Caco-2 (cell line): Measurements from ENCODE around the gene PXT1. TPM values are rescaled to one million over a fixed set of nuclear protein-coding genes. Genes with fewer than 3 reads are reported as not detected.
"Not testable (repeated sequence)": the region's sequence is repeated elsewhere in the genome, so short reads cannot be mapped to it uniquely, and the experiment has no call there.

Experiments
- BruUV-seq: library from RNA; stranded (reverse); fragments of 400-500 nt; replicated peaks from 2 replicates; lab custom pipeline; 2021; lab: Mats Ljungman, UMichigan
- CTCF ChIA-PET: fragments of 300-600 bp; sonication (Branson Sonifier 250); formaldehyde crosslinking; loops from one replicate; lab custom pipeline; 2022; ENCODE audit warnings: antibody characterized with exemption; lab: Charles Lee
- POLR2A ChIA-PET: fragments of 300-600 bp; sonication (Branson Sonifier 250); formaldehyde crosslinking; loops from one replicate; lab custom pipeline; 2022; ENCODE audit warnings: antibody characterized with exemption; lab: Charles Lee
- DNase-seq, 2 experiments: peaks; one replicate each; pipeline versions ENCODE4 v3.0.0 to v3.0.0-alpha.2; 2020 to 2022
- H3K27me3 ChIP-seq: replicated peaks from 2 replicates; pipeline ENCODE4 v1.6.0; 2011; ENCODE audit warnings: low read length; ENCODE audit not compliant: control insufficient read depth, insufficient read depth
- H3K36me3 ChIP-seq: 2 replicates; pipeline ENCODE4 v1.5.1; 2011; ENCODE audit warnings: low read length; ENCODE audit not compliant: control insufficient read depth, insufficient read depth
- H3K4me1 ChIP-seq: fragments of 250-450 bp; sonication (Bioruptor Pico); 2 replicates; pipeline ENCODE4 v1.5.1; 2020; ENCODE audit warnings: mild to moderate bottlenecking
- H3K4me3 ChIP-seq: 2 replicates; pipeline ENCODE4 v1.5.1; 2011; ENCODE audit warnings: low read depth, mild to moderate bottlenecking, control low read depth, low read length
- H3K9me3 ChIP-seq: fragments of 250-450 bp; sonication (Bioruptor Pico); 2 replicates; pipeline ENCODE4 v1.5.1; 2020; ENCODE audit warnings: mild to moderate bottlenecking, moderate library complexity
- H3K27ac Mint-ChIP-seq: one replicate; pipeline ENCODE4 v1.8.0; 2022; ENCODE audit warnings: mixed read lengths; ENCODE audit not compliant: unreplicated experiment
- H3K27me3 Mint-ChIP-seq: one replicate; pipeline ENCODE4 v1.8.0; 2022; ENCODE audit warnings: mixed read lengths; ENCODE audit not compliant: insufficient read depth, unreplicated experiment
- H3K36me3 Mint-ChIP-seq: one replicate; pipeline ENCODE4 v1.8.0; 2022; ENCODE audit warnings: mild to moderate bottlenecking, mixed read lengths; ENCODE audit not compliant: insufficient read depth, unreplicated experiment
- H3K4me1 Mint-ChIP-seq: one replicate; pipeline ENCODE4 v1.8.0; 2022; ENCODE audit warnings: low read depth, mixed read lengths; ENCODE audit not compliant: unreplicated experiment
- H3K4me3 Mint-ChIP-seq: one replicate; pipeline ENCODE4 v1.8.0; 2022; ENCODE audit warnings: mild to moderate bottlenecking, moderate library complexity, mixed read lengths; ENCODE audit not compliant: unreplicated experiment
- H3K9me3 Mint-ChIP-seq: one replicate; pipeline ENCODE4 v1.8.0; 2022; ENCODE audit warnings: mixed read lengths; ENCODE audit not compliant: unreplicated experiment
- CTCF ChIP-seq, 2 experiments: fragments of 200-600 bp in 1 of 2; IDR thresholded peaks; 1 replicate in 1 of 2; 2 replicates in 1 of 2; pipeline versions ENCODE4 v1.5.1 to v1.8.0; 2011 to 2022; ENCODE audit warnings: antibody characterized with exemption in 1 of 2, control low read depth in 1 of 2, inconsistent platforms in 1 of 2, low read depth in 1 of 2, low read length in 1 of 2, mild to moderate bottlenecking in 1 of 2, moderate library complexity in 1 of 2; ENCODE audit not compliant: insufficient read depth in 1 of 2, severe bottlenecking in 1 of 2, unreplicated experiment in 1 of 2
- intact Hi-C: fragments of 100-400 bp; cut with micrococcal nuclease; formaldehyde crosslinking; loops from one replicate; pipeline ENCODE4 v1.10.0; 2022; ENCODE audit not compliant: unreplicated experiment
- total RNA-seq: library from RNA; stranded (reverse); gene quantifications from 2 replicates; pipeline ENCODE4 v1.2.3, GENCODE V29; 2022

The PXT1 gene
- total RNA-seq, 1 experiment from 2014 or later, result not detected

- no peaks in the 10 kb centered on the region for H3K9me3 ChIP-seq
- no peak overlapping the region for H3K4me3 ChIP-seq
- CTCF ChIA-PET, result no interaction called here
- intact Hi-C loops, result no loop called here
- TF ChIP-seq CTCF (IDR thresholded peaks at IDR 0.05; ENCODE audit: insufficient read depth in 1 of 2, low read depth in 1 of 2, low read length in 1 of 2, severe bottlenecking in 1 of 2, unreplicated experiment in 1 of 2), result no peak
- Mint-ChIP-seq H3K36me3 (peaks cover 62% of the 10 kb centered on the region), H3K27me3 (no peaks in the 10 kb centered on the region), H3K9me3 (no peaks in the 10 kb centered on the region), H3K4me1 (no peaks in the 10 kb centered on the region), H3K27ac (no peak overlapping the region), H3K4me3 (no peak overlapping the region)
- no TSS peak for BruUV-seq
- no peaks in the 10 kb centered on the region for H3K27me3 ChIP-seq
- H3K4me1 ChIP-seq, result no peaks in the 10 kb centered on the region
- POLR2A ChIA-PET, result no interaction called here
- no peak for DNase-seq
- H3K36me3 ChIP-seq, result peaks cover 1% of the 10 kb centered on the region
Measured at GRCh38 chr6:36484736-36485135, 42.1 kb upstream of the PXT1 start.

GRCh38 chr6:36483326-36483725 is 40.7 kb upstream of the PXT1 start:
- POLR2A ChIA-PET, DNase-seq, H3K9me3 Mint-ChIP-seq, H3K36me3 ChIP-seq, H3K4me3 Mint-ChIP-seq, intact Hi-C loops, H3K27me3 Mint-ChIP-seq, H3K9me3 ChIP-seq, H3K4me3 ChIP-seq, H3K27me3 ChIP-seq, BruUV-seq, CTCF ChIA-PET, H3K4me1 Mint-ChIP-seq, H3K27ac Mint-ChIP-seq, H3K4me1 ChIP-seq: not testable (repeated sequence)
- H3K36me3 Mint-ChIP-seq, result peaks cover 66% of the 10 kb centered on the region

- no peaks in the 10 kb centered on the region for H3K9me3 Mint-ChIP-seq
- POLR2A ChIA-PET, result no interaction called here
- no peaks in the 10 kb centered on the region for H3K36me3 ChIP-seq
Measured at GRCh38 chr6:36479256-36479655, 36.6 kb upstream of the PXT1 start.

More at GRCh38 chr6:36479256-36479655, 36.6 kb upstream of the PXT1 start:
- intact Hi-C loops, result no loop called here
- Mint-ChIP-seq H3K27ac (no peak overlapping the region), H3K4me1 (no peaks in the 10 kb centered on the region), H3K27me3 (no peaks in the 10 kb centered on the region), H3K36me3 (peaks cover 62% of the 10 kb centered on the region), H3K4me3 (no peak overlapping the region)
- Histone ChIP-seq H3K4me1 (no peaks in the 10 kb centered on the region), H3K27me3 (no peaks in the 10 kb centered on the region), H3K4me3 (no peak overlapping the region), H3K9me3 (no peaks in the 10 kb centered on the region)
- BruUV-seq, result no TSS peak
- no peak for TF ChIP-seq CTCF (IDR thresholded peaks at IDR 0.05; ENCODE audit: insufficient read depth in 1 of 2, low read depth in 1 of 2, low read length in 1 of 2, severe bottlenecking in 1 of 2, unreplicated experiment in 1 of 2)
- DNase-seq, result no peak
- CTCF ChIA-PET, result interaction anchor here (1.0 kb wide), 1 partner anchor 56 kb away, joined by 3 read pairs; no protein-coding TSS in a partner anchor
